COLO829 (cell line): ENCODE results near the gene ZNF79.
"Not testable (repeated sequence)": the region's sequence is repeated elsewhere in the genome, so short reads cannot be mapped to it uniquely, and the experiment has no call there.

Source experiments
- DNase-seq: peaks from one replicate; pipeline ENCODE4 v3.0.0; 2012; ENCODE audit warnings: low spot score

ZNF79 gene

GRCh38 chr9:127457191-127457878 lies 33.2 kb downstream of the ZNF79 start:
- no peak for DNase-seq

GRCh38 chr9:127458921-127459320 lies 34.7 kb downstream of the ZNF79 start:
- DNase-seq = no peak

GRCh38 chr9:127463382-127463781 lies 39.2 kb downstream of the ZNF79 start:
- no peak for DNase-seq

- DNase-seq = no peak
Observed at GRCh38 chr9:127463911-127464310, 39.7 kb downstream of the ZNF79 start.

GRCh38 chr9:127466407-127466917 lies 42.3 kb downstream of the ZNF79 start:
- not testable (repeated sequence) for DNase-seq

- no peak for DNase-seq
Observed at GRCh38 chr9:127467621-127468020, 43.4 kb downstream of the ZNF79 start.

GRCh38 chr9:127470662-127471061 lies 46.5 kb downstream of the ZNF79 start:
- DNase-seq = no peak

GRCh38 chr9:127473501-127473900 lies 49.3 kb downstream of the ZNF79 start:
- DNase-seq = no peak

- DNase-seq = no peak
Observed at GRCh38 chr9:127473932-127474331, 49.8 kb downstream of the ZNF79 start.

- DNase-seq = no peak
Observed at GRCh38 chr9:127474592-127474991, 50.4 kb downstream of the ZNF79 start.

GRCh38 chr9:127479507-127480081 lies 55.4 kb downstream of the ZNF79 start:
- no peak for DNase-seq

GRCh38 chr9:127482662-127483061 lies 58.5 kb downstream of the ZNF79 start:
- no peak for DNase-seq

GRCh38 chr9:127485995-127486394 lies 61.8 kb downstream of the ZNF79 start:
- no peak for DNase-seq

GRCh38 chr9:127488946-127489345 lies 64.8 kb downstream of the ZNF79 start:
- no peak for DNase-seq

GRCh38 chr9:127489471-127490115 lies 65.4 kb downstream of the ZNF79 start:
- DNase-seq = no peak

GRCh38 chr9:127490535-127491230 lies 66.5 kb downstream of the ZNF79 start:
- no peak for DNase-seq

GRCh38 chr9:127491516-127491915 lies 67.3 kb downstream of the ZNF79 start:
- DNase-seq = no peak

GRCh38 chr9:127492616-127493015 lies 68.4 kb downstream of the ZNF79 start:
- DNase-seq = no peak

GRCh38 chr9:127493592-127494303 lies 69.6 kb downstream of the ZNF79 start:
- DNase-seq = no peak

- DNase-seq = no peak
Observed at GRCh38 chr9:127494304-127494702, 70.1 kb downstream of the ZNF79 start.
